HCT116 (cell line): ENCODE data around the gene ZBTB2.

Experiments used
- ELF1 ChIP-seq: IDR thresholded peaks from 2 replicates; pipeline ENCODE4 v1.6.1; 2012; ENCODE audit warnings: low read depth, borderline replicate concordance
- POLR2A ChIP-seq: IDR thresholded peaks from 2 replicates; pipeline ENCODE4 v1.7.0; 2011; ENCODE audit warnings: borderline replicate concordance; ENCODE audit not compliant: insufficient read depth, insufficient read length; ENCODE audit errors: extremely low read depth
- POLR2AphosphoS5 ChIP-seq: IDR thresholded peaks from 2 replicates; pipeline ENCODE4 v1.6.1; 2011; ENCODE audit warnings: mild to moderate bottlenecking, low read depth, low read length, moderate library complexity
- RAD21 ChIP-seq: IDR thresholded peaks from 2 replicates; pipeline ENCODE4 v1.6.1; 2012; ENCODE audit warnings: low read depth, mild to moderate bottlenecking
- SIN3A ChIP-seq: IDR thresholded peaks from 2 replicates; pipeline ENCODE4 v1.6.1; 2012; ENCODE audit warnings: low read depth
- YY1 ChIP-seq: IDR thresholded peaks from 2 replicates; pipeline ENCODE4 v1.6.1; 2011; ENCODE audit warnings: low read length, low read depth, moderate library complexity, mild to moderate bottlenecking; ENCODE audit not compliant: insufficient replicate concordance; ENCODE audit errors: extremely low read depth
- ZFX ChIP-seq: fragments of 450-650 bp; IDR thresholded peaks from 2 replicates; pipeline ENCODE4 v1.6.1; 2017
- TF ChIP-seq, protein P1 (sequence below): IDR thresholded peaks from 2 replicates; pipeline ENCODE4 v1.6.1; 2012
- TF ChIP-seq, protein P2 (sequence below): IDR thresholded peaks from 2 replicates; pipeline ENCODE4 v1.6.1; 2012; ENCODE audit warnings: low read depth
- TF ChIP-seq, protein P3 (sequence below), 3 experiments: fragments of 200-600 bp in 1 of 3; sonication (generic) in 1 of 3; IDR thresholded peaks in 2 of 3; conservative IDR thresholded peaks in 1 of 3; 2 replicates each; pipeline ENCODE4 v1.5.1; 2012 to 2017; ENCODE audit warnings: low read depth in 2 of 3, low read length in 2 of 3, antibody characterized with exemption in 1 of 3, borderline replicate concordance in 1 of 3, control low read depth in 1 of 3, mild to moderate bottlenecking in 1 of 3, mixed read lengths in 1 of 3, mixed run types in 1 of 3, moderate library complexity in 1 of 3; ENCODE audit not compliant: insufficient read depth in 1 of 3
- TF ChIP-seq, protein P4 (sequence below): IDR thresholded peaks from 2 replicates; pipeline ENCODE4 v1.6.1; 2012

DNA sequence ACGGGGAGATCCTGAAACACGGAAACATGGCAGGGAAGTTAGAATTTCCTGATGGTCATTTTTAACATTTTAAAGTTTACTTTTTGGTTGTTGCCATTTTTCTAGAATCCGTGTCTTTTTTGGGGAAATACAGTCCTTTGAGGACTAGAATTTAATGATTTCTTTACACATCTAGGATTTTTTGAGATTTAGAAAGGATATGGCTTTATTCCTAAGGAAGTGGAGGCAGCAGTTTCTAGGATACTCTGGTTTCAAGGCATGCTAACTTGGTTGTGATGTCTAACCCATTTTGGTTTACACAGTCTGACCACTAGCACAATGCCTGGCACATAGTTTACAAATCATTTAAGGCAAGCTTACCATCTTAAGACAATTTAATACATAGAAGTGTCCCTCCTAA is 1.1 kb upstream of the ZBTB2 start:
- no peak for TF ChIP-seq POLR2A
- TF ChIP-seq SIN3A: no peak
- TF ChIP-seq RAD21: no peak
- TF ChIP-seq, protein P1, sequence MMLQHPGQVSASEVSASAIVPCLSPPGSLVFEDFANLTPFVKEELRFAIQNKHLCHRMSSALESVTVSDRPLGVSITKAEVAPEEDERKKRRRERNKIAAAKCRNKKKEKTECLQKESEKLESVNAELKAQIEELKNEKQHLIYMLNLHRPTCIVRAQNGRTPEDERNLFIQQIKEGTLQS: no peak
- no peak for TF ChIP-seq ELF1
- no peak for TF ChIP-seq ZFX
- TF ChIP-seq, protein P2, sequence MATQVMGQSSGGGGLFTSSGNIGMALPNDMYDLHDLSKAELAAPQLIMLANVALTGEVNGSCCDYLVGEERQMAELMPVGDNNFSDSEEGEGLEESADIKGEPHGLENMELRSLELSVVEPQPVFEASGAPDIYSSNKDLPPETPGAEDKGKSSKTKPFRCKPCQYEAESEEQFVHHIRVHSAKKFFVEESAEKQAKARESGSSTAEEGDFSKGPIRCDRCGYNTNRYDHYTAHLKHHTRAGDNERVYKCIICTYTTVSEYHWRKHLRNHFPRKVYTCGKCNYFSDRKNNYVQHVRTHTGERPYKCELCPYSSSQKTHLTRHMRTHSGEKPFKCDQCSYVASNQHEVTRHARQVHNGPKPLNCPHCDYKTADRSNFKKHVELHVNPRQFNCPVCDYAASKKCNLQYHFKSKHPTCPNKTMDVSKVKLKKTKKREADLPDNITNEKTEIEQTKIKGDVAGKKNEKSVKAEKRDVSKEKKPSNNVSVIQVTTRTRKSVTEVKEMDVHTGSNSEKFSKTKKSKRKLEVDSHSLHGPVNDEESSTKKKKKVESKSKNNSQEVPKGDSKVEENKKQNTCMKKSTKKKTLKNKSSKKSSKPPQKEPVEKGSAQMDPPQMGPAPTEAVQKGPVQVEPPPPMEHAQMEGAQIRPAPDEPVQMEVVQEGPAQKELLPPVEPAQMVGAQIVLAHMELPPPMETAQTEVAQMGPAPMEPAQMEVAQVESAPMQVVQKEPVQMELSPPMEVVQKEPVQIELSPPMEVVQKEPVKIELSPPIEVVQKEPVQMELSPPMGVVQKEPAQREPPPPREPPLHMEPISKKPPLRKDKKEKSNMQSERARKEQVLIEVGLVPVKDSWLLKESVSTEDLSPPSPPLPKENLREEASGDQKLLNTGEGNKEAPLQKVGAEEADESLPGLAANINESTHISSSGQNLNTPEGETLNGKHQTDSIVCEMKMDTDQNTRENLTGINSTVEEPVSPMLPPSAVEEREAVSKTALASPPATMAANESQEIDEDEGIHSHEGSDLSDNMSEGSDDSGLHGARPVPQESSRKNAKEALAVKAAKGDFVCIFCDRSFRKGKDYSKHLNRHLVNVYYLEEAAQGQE: no peak
- TF ChIP-seq YY1: no peak
- TF ChIP-seq POLR2AphosphoS5: no peak
- TF ChIP-seq, protein P3, sequence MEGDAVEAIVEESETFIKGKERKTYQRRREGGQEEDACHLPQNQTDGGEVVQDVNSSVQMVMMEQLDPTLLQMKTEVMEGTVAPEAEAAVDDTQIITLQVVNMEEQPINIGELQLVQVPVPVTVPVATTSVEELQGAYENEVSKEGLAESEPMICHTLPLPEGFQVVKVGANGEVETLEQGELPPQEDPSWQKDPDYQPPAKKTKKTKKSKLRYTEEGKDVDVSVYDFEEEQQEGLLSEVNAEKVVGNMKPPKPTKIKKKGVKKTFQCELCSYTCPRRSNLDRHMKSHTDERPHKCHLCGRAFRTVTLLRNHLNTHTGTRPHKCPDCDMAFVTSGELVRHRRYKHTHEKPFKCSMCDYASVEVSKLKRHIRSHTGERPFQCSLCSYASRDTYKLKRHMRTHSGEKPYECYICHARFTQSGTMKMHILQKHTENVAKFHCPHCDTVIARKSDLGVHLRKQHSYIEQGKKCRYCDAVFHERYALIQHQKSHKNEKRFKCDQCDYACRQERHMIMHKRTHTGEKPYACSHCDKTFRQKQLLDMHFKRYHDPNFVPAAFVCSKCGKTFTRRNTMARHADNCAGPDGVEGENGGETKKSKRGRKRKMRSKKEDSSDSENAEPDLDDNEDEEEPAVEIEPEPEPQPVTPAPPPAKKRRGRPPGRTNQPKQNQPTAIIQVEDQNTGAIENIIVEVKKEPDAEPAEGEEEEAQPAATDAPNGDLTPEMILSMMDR (IDR thresholded peaks at IDR 0.05 in 2 of 3, conservative IDR thresholded peaks at IDR 0.05 in 1 of 3; ENCODE audit: borderline replicate concordance in 1 of 3, insufficient read depth in 1 of 3, low read depth in 2 of 3, low read length in 2 of 3): no peak
- TF ChIP-seq, protein P4, sequence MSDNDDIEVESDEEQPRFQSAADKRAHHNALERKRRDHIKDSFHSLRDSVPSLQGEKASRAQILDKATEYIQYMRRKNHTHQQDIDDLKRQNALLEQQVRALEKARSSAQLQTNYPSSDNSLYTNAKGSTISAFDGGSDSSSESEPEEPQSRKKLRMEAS: no peak
